Esophagus muscularis mucosa (tissue), 4 donors: ENCODE data around the gene SLCO2A1. TPM values are rescaled to one million over a fixed set of nuclear protein-coding genes. Genes with fewer than 3 reads are reported as not detected.

Experiments used
- DNase-seq: peaks from one replicate; pipeline ENCODE4 v3.0.0-alpha.2; 2017; ENCODE audit errors: extremely low spot score
- H3K27ac ChIP-seq, 4 donors: fragments of 200-600 bp; sonication (generic); replicated peaks in 1 of 4; 1 replicate in 3 of 4; 2 replicates in 1 of 4; pipeline ENCODE4 v1.5.1; 2016 to 2019; ENCODE audit warnings: mild to moderate bottlenecking in 1 of 4
- H3K27me3 ChIP-seq, 4 donors: fragments of 200-600 bp; sonication (generic); one replicate each; pipeline versions ENCODE4 v1.5.1 to v1.6.0; 2016 to 2019
- H3K36me3 ChIP-seq, 4 donors: fragments of 200-600 bp; sonication (generic); one replicate each; pipeline ENCODE4 v1.5.1; 2016 to 2019
- H3K4me1 ChIP-seq, 4 donors: fragments of 200-600 bp; sonication (generic); one replicate each; pipeline ENCODE4 v1.5.1; 2016 to 2019
- H3K4me3 ChIP-seq, 4 donors: fragments of 200-600 bp; sonication (generic); 1 replicate in 2 of 4; 2 replicates in 2 of 4; pipeline ENCODE4 v1.5.1; 2016 to 2019; ENCODE audit warnings: mild to moderate bottlenecking in 4 of 4, moderate library complexity in 1 of 4
- H3K9me3 ChIP-seq, 4 donors: fragments of 200-600 bp; sonication (generic); 1 replicate in 3 of 4; 2 replicates in 1 of 4; pipeline ENCODE4 v1.5.1; 2016 to 2019
- CTCF ChIP-seq, 3 experiments: fragments of 200-600 bp in 2 of 3; fragments of 450-650 bp in 1 of 3; sonication (generic) in 2 of 3; IDR thresholded peaks; one replicate each; pipeline ENCODE4 v1.5.1; 2017 to 2019; ENCODE audit warnings: antibody characterized with exemption in 3 of 3, mild to moderate bottlenecking in 2 of 3, moderate library complexity in 1 of 3
- EP300 ChIP-seq: sonication (generic); formaldehyde crosslinking; IDR thresholded peaks from one replicate; pipeline ENCODE4 v1.6.1; 2017; ENCODE audit warnings: antibody characterized with exemption
- POLR2A ChIP-seq: fragments of 450-650 bp; IDR thresholded peaks from one replicate; pipeline ENCODE4 v1.6.1; 2017; ENCODE audit warnings: antibody characterized with exemption, moderate library complexity, mild to moderate bottlenecking, low read depth
- POLR2AphosphoS5 ChIP-seq, 2 donors: sonication (generic); formaldehyde crosslinking; IDR thresholded peaks; one replicate each; pipeline ENCODE4 v1.6.1; 2017; ENCODE audit warnings: antibody characterized with exemption in 2 of 2
- WGBS: methylation state at CpG from one replicate; pipeline ENCODE4 v1.1.5; 2018; 5-methylcytosine and 5-hydroxymethylcytosine counted together
- intact Hi-C: fragments of 100-400 bp; cut with DNase I; formaldehyde crosslinking; loops from one replicate; pipeline ENCODE4 v1.15.1; 2023
- total RNA-seq, 4 donors: library from RNA; depleted of rRNA; stranded (reverse); fragments of >200 nt; gene quantifications; one replicate each; pipeline versions ENCODE4 v1.1.0 to v1.2.1, GENCODE V29; 2016

SLCO2A1 gene
- total RNA-seq, 4 donors from 2014 or later = 8.3 to 17.6 (median 13.8) TPM

DNA sequence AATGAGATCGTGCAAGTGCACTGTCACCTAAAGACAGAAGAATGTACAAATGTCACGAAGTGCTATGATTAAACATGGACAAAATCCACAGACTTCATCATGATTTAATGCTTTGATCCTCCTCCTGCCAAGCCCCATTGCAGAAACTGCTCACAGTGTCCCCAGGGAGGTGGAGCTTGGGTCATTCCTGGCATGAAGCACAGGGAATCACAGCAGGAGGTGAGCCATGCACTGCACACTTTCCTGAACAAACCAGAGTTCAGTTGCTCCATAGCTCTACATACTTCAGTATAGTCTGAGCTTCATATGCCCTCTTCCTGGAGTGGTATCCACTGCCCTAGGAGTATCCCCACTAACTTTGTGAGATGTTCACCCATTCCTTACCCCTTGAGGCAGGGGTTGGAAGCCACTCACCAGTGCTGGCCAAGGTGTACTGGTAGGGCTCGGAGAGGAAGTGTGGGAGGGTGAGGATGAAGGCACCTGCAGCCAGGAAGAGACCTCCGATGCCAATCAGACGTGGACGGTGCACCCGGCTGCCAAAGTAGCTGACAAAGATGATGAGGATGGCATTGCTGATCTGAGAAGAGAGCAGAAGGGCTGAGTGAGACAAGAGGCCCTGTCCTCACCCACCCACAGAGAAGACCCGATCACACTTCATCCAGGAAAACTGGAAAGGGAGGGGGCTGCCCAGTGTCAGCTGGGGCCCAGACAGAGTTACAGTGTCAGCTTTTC, 56.3 kb downstream of the SLCO2A1 start:
- 86% methylated on average over 8 of the region's 8 CpGs for WGBS
- TF ChIP-seq POLR2AphosphoS5 (IDR thresholded peaks at IDR 0.05) = no peak
- H3K4me1 ChIP-seq = peaks cover 0 to 11% (median 3%) of the 10 kb centered on the region in 4 donors
- no peak overlapping the region for H3K27ac ChIP-seq
- H3K9me3 ChIP-seq = peaks cover 0 to 3% (median 0%) of the 10 kb centered on the region in 4 donors
- no peak overlapping the region for H3K4me3 ChIP-seq
- DNase-seq = no peak
- peaks cover 0 to 10% (median 2%) of the 10 kb centered on the region in 4 donors for H3K36me3 ChIP-seq
- H3K27me3 ChIP-seq = no peaks in the 10 kb centered on the region
- intact Hi-C loops = no loop called here

- Histone ChIP-seq H3K4me1 (peaks cover 0 to 6% (median 0%) of the 10 kb centered on the region in 4 donors), H3K9me3 (peaks cover 0 to 3% (median 0%) of the 10 kb centered on the region in 4 donors), H3K36me3 (peaks cover 0 to 10% (median 2%) of the 10 kb centered on the region in 4 donors), H3K27me3 (no peaks in the 10 kb centered on the region), H3K27ac (no peak overlapping the region), H3K4me3 (no peak overlapping the region)
- no peak for DNase-seq
- WGBS = 93% methylated on average over 1 of the region's 1 CpG
- intact Hi-C loops = no loop called here
- TF ChIP-seq POLR2AphosphoS5 (IDR thresholded peaks at IDR 0.05) (no peak), EP300 (no peak), CTCF (IDR thresholded peaks at IDR 0.05) (no peak), POLR2A (no peak)
Observed at GRCh38 chr3:133972156-133972555, 57.6 kb downstream of the SLCO2A1 start.

GRCh38 chr3:133970916-133971315, 58.8 kb downstream of the SLCO2A1 start:
- Histone ChIP-seq H3K4me3 (no peak overlapping the region), H3K27ac (no peak overlapping the region), H3K36me3 (peaks cover 0 to 10% (median 2%) of the 10 kb centered on the region in 4 donors), H3K4me1 (peaks cover 0 to 6% (median 0%) of the 10 kb centered on the region in 4 donors), H3K27me3 (no peaks in the 10 kb centered on the region), H3K9me3 (peaks cover 0 to 3% (median 0%) of the 10 kb centered on the region in 4 donors)
- intact Hi-C loops = no loop called here
- WGBS = no CpG with 5 or more reads among the region's 6 CpGs
- DNase-seq = no peak
- TF ChIP-seq EP300 = no peak
- no peak for TF ChIP-seq POLR2A
- no peak for TF ChIP-seq CTCF (IDR thresholded peaks at IDR 0.05)
- TF ChIP-seq POLR2AphosphoS5 (IDR thresholded peaks at IDR 0.05) = no peak

DNA sequence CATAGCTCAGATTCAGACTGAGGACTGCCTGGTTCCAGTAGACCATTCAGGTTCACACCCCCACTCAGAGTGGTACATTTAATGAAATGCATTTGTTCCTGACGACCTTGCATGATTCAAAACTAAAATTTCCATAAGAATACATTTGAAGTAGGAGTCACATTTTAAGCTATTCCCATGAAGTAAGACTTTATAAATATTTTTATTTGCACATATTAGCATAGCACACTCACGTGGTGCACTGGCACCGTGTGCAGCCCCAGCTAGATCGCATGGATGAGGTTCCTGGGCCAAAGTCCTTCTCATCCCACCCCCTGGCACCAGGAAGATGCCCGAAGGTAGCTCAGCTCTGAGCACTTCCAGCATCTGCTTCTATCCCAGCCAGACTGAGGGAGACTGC, 59.4 kb downstream of the SLCO2A1 start:
- TF ChIP-seq POLR2AphosphoS5 (IDR thresholded peaks at IDR 0.05) = no peak
- TF ChIP-seq EP300 = no peak
- TF ChIP-seq CTCF (IDR thresholded peaks at IDR 0.05) = no peak
- no peak for TF ChIP-seq POLR2A
- Histone ChIP-seq H3K27me3 (no peaks in the 10 kb centered on the region), H3K4me1 (peaks cover 0 to 6% (median 0%) of the 10 kb centered on the region in 4 donors), H3K4me3 (no peak overlapping the region), H3K9me3 (peaks cover 0 to 3% (median 0%) of the 10 kb centered on the region in 4 donors), H3K27ac (no peak overlapping the region), H3K36me3 (peaks cover 0 to 10% (median 2%) of the 10 kb centered on the region in 4 donors)
- DNase-seq = no peak
- intact Hi-C loops = no loop called here
- 85% methylated on average over 5 of the region's 5 CpGs for WGBS

DNA sequence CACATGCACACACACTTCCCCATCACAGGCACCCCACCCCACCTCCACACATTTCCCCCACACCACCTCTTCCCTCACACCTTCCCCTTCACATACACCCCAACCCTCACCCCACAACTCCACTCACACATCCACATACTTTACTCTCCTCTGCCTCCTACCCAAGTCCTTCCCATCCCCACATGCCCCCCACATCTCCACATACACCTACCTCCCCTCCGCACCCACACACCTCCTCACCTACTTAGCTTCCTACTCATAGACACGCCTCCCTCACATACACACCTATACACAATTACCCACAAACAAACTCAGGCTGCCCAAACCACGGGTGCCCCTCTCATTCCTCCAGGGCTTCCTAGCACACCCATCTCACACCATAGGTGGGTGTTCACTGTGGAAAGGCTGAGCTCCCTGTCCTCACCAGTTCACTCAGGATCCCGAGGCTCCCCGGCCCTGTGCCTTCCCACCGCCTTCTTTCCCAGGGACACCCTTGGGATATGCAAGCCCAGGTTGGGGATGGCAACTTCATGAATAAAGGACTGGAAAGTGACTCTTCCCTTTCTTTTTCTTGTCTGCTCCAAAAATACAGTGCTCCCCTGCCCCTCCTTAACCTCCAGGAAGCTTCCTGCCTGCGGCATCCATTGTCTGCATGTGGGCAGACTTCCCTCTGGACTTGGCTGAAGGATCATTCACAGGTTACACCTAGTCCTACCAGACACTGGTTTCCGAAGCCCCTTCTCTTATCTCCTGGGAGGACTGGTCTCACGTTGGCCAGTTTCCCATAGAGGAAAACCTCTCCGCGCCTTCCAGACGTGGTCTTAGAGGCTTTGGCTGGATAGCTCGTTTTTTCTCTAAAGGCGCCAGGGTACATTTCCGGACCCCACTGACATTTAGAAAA, 61.5 kb downstream of the SLCO2A1 start:
- no peak for DNase-seq
- WGBS = 80% methylated on average over 15 of the region's 15 CpGs

More for the DNA sequence above, 61.5 kb downstream of the SLCO2A1 start:
- H3K9me3 ChIP-seq = peaks cover 0 to 3% (median 0%) of the 10 kb centered on the region in 4 donors
- intact Hi-C loops = no loop called here
- peaks cover 0 to 6% (median 0%) of the 10 kb centered on the region in 4 donors for H3K4me1 ChIP-seq
- TF ChIP-seq POLR2A = no peak
- no peak for TF ChIP-seq POLR2AphosphoS5 (IDR thresholded peaks at IDR 0.05)
- no peak for TF ChIP-seq EP300
- TF ChIP-seq CTCF (IDR thresholded peaks at IDR 0.05) = no peak
- H3K27me3 ChIP-seq = no peaks in the 10 kb centered on the region
- H3K4me3 ChIP-seq = no peak overlapping the region
- no peak overlapping the region for H3K27ac ChIP-seq
- H3K36me3 ChIP-seq = peaks cover 0 to 4% (median 0%) of the 10 kb centered on the region in 4 donors
